Liver (tissue), 9 donors: Measurements from ENCODE around the gene RARA. TPM values are rescaled to one million over a fixed set of nuclear protein-coding genes. Genes with fewer than 3 reads are reported as not detected.

ENCODE experiments used
- DNase-seq: peaks from one replicate; pipeline ENCODE4 v3.0.0-alpha.2; 2017; ENCODE audit warnings: low spot score
- H3K27ac ChIP-seq, 2 donors: one replicate each; pipeline ENCODE4 v1.7.0; 2013; ENCODE audit warnings: inconsistent platforms in 2 of 2, low read length in 2 of 2, control low read depth in 1 of 2, low read depth in 1 of 2, mild to moderate bottlenecking in 1 of 2
- H3K27me3 ChIP-seq, 4 donors: one replicate each; pipeline versions ENCODE4 v1.6.1 to v1.7.0; 2013; ENCODE audit warnings: low read length in 3 of 4, inconsistent platforms in 1 of 4, mild to moderate bottlenecking in 1 of 4, moderate library complexity in 1 of 4; ENCODE audit not compliant: control insufficient read depth in 4 of 4, insufficient read depth in 4 of 4
- H3K36me3 ChIP-seq, 4 donors: one replicate each; pipeline versions ENCODE4 v1.6.1 to v1.7.0; 2013; ENCODE audit warnings: low read length in 3 of 4, mild to moderate bottlenecking in 3 of 4, low read depth in 1 of 4, moderate library complexity in 1 of 4; ENCODE audit not compliant: control insufficient read depth in 4 of 4, insufficient read depth in 3 of 4
- H3K4me1 ChIP-seq, 4 donors: one replicate each; pipeline versions ENCODE4 v1.6.1 to v1.7.0; 2013; ENCODE audit warnings: low read length in 3 of 4, mild to moderate bottlenecking in 3 of 4, moderate library complexity in 1 of 4; ENCODE audit not compliant: control insufficient read depth in 4 of 4, insufficient read depth in 4 of 4
- H3K4me3 ChIP-seq, 3 donors: one replicate each; pipeline versions ENCODE4 v1.6.1 to v1.7.0; 2013; ENCODE audit warnings: low read length in 3 of 3, control low read depth in 1 of 3, low read depth in 1 of 3, mild to moderate bottlenecking in 1 of 3
- H3K9ac ChIP-seq, 2 donors: one replicate each; pipeline ENCODE4 v1.7.0; 2013; ENCODE audit warnings: low read length in 2 of 2, mild to moderate bottlenecking in 2 of 2, moderate library complexity in 2 of 2, control low read depth in 1 of 2, low read depth in 1 of 2
- H3K9me3 ChIP-seq, 4 donors: one replicate each; pipeline versions ENCODE4 v1.6.1 to v1.7.0; 2013; ENCODE audit warnings: low read length in 3 of 4; ENCODE audit not compliant: control insufficient read depth in 4 of 4
- ATF3 ChIP-seq: IDR thresholded peaks from 2 replicates; pipeline ENCODE4 v1.6.1; 2016; ENCODE audit warnings: antibody characterized with exemption
- CTCF ChIP-seq: fragments of 150-350 bp; IDR thresholded peaks from 2 replicates; pipeline ENCODE4 v1.5.1; 2017; ENCODE audit warnings: improper control_type of control experiment, low read depth, low read length; ENCODE audit not compliant: missing input control
- EGR1 ChIP-seq, 2 donors: IDR thresholded peaks; 2 replicates each; pipeline ENCODE4 v1.6.1; 2016 to 2018; ENCODE audit warnings: antibody characterized with exemption in 2 of 2, low read depth in 2 of 2
- FOXA1 ChIP-seq: IDR thresholded peaks from 2 replicates; pipeline ENCODE4 v1.6.1; 2016; ENCODE audit warnings: antibody characterized with exemption
- FOXA2 ChIP-seq: IDR thresholded peaks from 2 replicates; pipeline ENCODE4 v1.6.1; 2016; ENCODE audit warnings: antibody characterized with exemption
- GABPA ChIP-seq, 2 donors: IDR thresholded peaks in 1 of 2; conservative IDR thresholded peaks in 1 of 2; 2 replicates each; pipeline ENCODE4 v1.6.1; 2016; ENCODE audit warnings: antibody characterized with exemption in 2 of 2, mild to moderate bottlenecking in 1 of 2, moderate library complexity in 1 of 2
- HNF4A ChIP-seq, 2 donors: conservative IDR thresholded peaks; 2 replicates each; pipeline ENCODE4 v1.6.1; 2016; ENCODE audit warnings: antibody characterized with exemption in 2 of 2, mild to moderate bottlenecking in 2 of 2
- HNF4G ChIP-seq: IDR thresholded peaks from 2 replicates; pipeline ENCODE4 v1.6.1; 2016; ENCODE audit warnings: antibody characterized with exemption
- JUND ChIP-seq, 2 donors: IDR thresholded peaks; 2 replicates each; pipeline ENCODE4 v1.6.1; 2016; ENCODE audit warnings: antibody characterized with exemption in 2 of 2
- MAX ChIP-seq: IDR thresholded peaks from 2 replicates; pipeline ENCODE4 v1.6.1; 2016; ENCODE audit warnings: antibody characterized with exemption
- NR2F2 ChIP-seq: IDR thresholded peaks from 2 replicates; pipeline ENCODE4 v1.6.1; 2016; ENCODE audit warnings: antibody characterized with exemption
- RAD21 ChIP-seq, 2 donors: IDR thresholded peaks; 2 replicates each; pipeline ENCODE4 v1.6.1; 2016; ENCODE audit warnings: antibody characterized with exemption in 2 of 2, mild to moderate bottlenecking in 2 of 2
- REST ChIP-seq: IDR thresholded peaks from 2 replicates; pipeline ENCODE4 v1.6.1; 2016; ENCODE audit warnings: antibody characterized with exemption, mild to moderate bottlenecking
- RXRA ChIP-seq, 2 donors: IDR thresholded peaks; 2 replicates each; pipeline ENCODE4 v1.6.1; 2017 to 2018; ENCODE audit warnings: antibody characterized with exemption in 2 of 2, mild to moderate bottlenecking in 1 of 2
- SP1 ChIP-seq: IDR thresholded peaks from 2 replicates; pipeline ENCODE4 v1.6.1; 2018; ENCODE audit warnings: antibody characterized with exemption, mild to moderate bottlenecking
- TAF1 ChIP-seq: conservative IDR thresholded peaks from 2 replicates; pipeline ENCODE4 v1.6.1; 2016; ENCODE audit warnings: antibody characterized with exemption, mild to moderate bottlenecking
- ZBTB33 ChIP-seq: IDR thresholded peaks from 2 replicates; pipeline ENCODE4 v1.6.1; 2016; ENCODE audit warnings: antibody characterized with exemption
- WGBS: extraction: QIAGEN DNeasy Blood & Tissue Kit; methylation state at CpG from one replicate; pipeline ENCODE4 v1.1.7; 2013; 5-methylcytosine and 5-hydroxymethylcytosine counted together
- polyA plus RNA-seq, 2 donors: library from polyadenylated mRNA; stranded (reverse) in 1 of 2; unstranded in 1 of 2; fragments of 200-250 nt in 1 of 2; fragments of >200 nt in 1 of 2; fragmentation: Nextera tagmentation in 1 of 2; extraction: Ambion mirVana in 1 of 2; gene quantifications; one replicate each; pipeline versions ENCODE4 v1.2.1 to v1.2.3, GENCODE V29; 2013 to 2015
- total RNA-seq, 2 donors: library from RNA; depleted of rRNA; stranded (reverse); fragments of >200 nt; gene quantifications; one replicate each; pipeline ENCODE4 v1.2.3, GENCODE V29; 2014
- donor health status: healthy.
- donor health status: healthy.
- donor health status: healthy.
- donor health status: healthy.
- donor health status: healthy.

Gene RARA
- total and polyA plus RNA-seq, 4 donors: 6.6 to 26.2 (median 10.8) TPM

- H3K27ac ChIP-seq: peak overlapping the region; percentile 75 to 84
- DNase-seq: no peak
- no peak overlapping the region for H3K4me3 ChIP-seq
- no peaks in the 10 kb centered on the region for H3K27me3 ChIP-seq
- WGBS: 63% methylated on average over 13 of the region's 13 CpGs
- no peaks in the 10 kb centered on the region for H3K9me3 ChIP-seq
- no peak overlapping the region for H3K9ac ChIP-seq
- no peaks in the 10 kb centered on the region for H3K36me3 ChIP-seq
- TF ChIP-seq GABPA (IDR thresholded peaks at IDR 0.05 in 1 of 2, conservative IDR thresholded peaks at IDR 0.05 in 1 of 2) (no peak), CTCF (no peak), FOXA2 (no peak), EGR1 (IDR thresholded peaks at IDR 0.05; ENCODE audit: low read depth in 2 of 2) (no peak), ATF3 (no peak), NR2F2 (no peak), TAF1 (no peak), FOXA1 (no peak), MAX (no peak)
- peaks cover 34 to 98% (median 88%) of the 10 kb centered on the region in 4 donors for H3K4me1 ChIP-seq
These were observed 16.4 kb downstream of the RARA start for GRCh38 chr17:40325156-40326013.

GRCh38 chr17:40326014-40326831 is 17.2 kb downstream of the RARA start:
- Histone ChIP-seq H3K36me3 (no peaks in the 10 kb centered on the region), H3K9ac (no peak overlapping the region), H3K4me1 (peaks cover 37 to 98% (median 89%) of the 10 kb centered on the region in 4 donors), H3K4me3 (peak overlapping the region in 1 of 3 donors; percentile 0), H3K9me3 (no peaks in the 10 kb centered on the region), H3K27me3 (no peaks in the 10 kb centered on the region), H3K27ac (peak overlapping the region; percentile 75 to 84)
- WGBS: 37% methylated on average over 17 of the region's 17 CpGs
- DNase-seq: no peak
- TF ChIP-seq EGR1 (IDR thresholded peaks at IDR 0.05; ENCODE audit: low read depth in 2 of 2): peak in 1 of 2 donors; percentile 70
- TF ChIP-seq ZBTB33: no peak
- peak; percentile 84 for TF ChIP-seq MAX
- no peak for TF ChIP-seq REST
- TF ChIP-seq HNF4A (conservative IDR thresholded peaks at IDR 0.05): peak; percentile 34 to 63
- TF ChIP-seq HNF4G: no peak
- TF ChIP-seq FOXA1: peak; percentile 23
- peak in 1 of 2 donors; percentile 61 for TF ChIP-seq GABPA (IDR thresholded peaks at IDR 0.05 in 1 of 2, conservative IDR thresholded peaks at IDR 0.05 in 1 of 2)
- peak; percentile 20 for TF ChIP-seq SP1
- peak; percentile 24 for TF ChIP-seq NR2F2
- no peak for TF ChIP-seq JUND (IDR thresholded peaks at IDR 0.05)
- peak; percentile 73 for TF ChIP-seq FOXA2
- TF ChIP-seq TAF1: no peak
- TF ChIP-seq RXRA (IDR thresholded peaks at IDR 0.05): peak; percentile 90 to 92
- no peak for TF ChIP-seq CTCF
- TF ChIP-seq RAD21 (IDR thresholded peaks at IDR 0.05): no peak
- no peak for TF ChIP-seq ATF3
